NCI-H2107 (cell line): ENCODE data around the gene SINHCAF.
"Not testable (repeated sequence)": the region's sequence is repeated elsewhere in the genome, so short reads cannot be mapped to it uniquely, and the experiment has no call there.

Experiments used
- DNase-seq: peaks from one replicate; lab custom pipeline; 2025; lab: John Stamatoyannopoulos, UW

Gene SINHCAF

DNA sequence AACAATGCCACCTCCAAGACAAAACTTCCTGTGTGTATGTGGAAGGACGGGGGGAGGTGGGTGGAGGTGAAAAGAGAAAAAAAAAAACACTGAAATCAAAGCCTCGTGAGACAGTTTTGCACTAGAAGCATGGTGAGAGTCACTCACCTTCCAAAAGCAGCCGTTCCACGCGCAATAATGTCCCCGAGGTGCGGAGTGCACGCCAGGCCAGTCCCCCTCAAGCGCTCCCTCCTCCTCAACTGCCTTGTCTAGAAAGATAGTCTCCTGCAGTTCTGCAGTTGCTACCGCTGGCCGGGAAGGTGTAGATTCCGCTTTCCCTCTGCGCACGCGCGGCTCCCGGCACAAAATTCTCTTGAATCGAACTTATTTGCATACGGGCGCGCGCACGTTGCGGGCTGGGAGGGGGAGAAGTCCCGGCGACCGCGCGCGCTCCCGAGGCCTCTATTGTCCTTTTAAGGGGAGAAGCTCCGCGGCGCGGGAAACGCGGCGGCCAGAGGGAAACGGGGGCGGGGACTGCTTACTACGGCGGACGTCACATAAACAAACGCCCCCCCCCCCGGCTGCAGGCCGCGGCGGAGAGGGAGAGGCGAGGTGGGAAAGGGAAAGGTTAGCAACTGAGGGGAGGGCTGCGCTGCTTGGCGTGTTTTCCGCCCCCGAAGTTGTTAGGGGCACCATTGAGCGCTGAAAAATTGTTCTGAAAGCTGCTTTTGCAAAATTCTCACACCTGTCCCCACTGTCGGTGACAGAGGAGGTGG, at the start of gene SINHCAF:
SINHCAF (minus strand) TSS at position 274 of the 755 bp plus-strand sequence. CDS start 27,946 bp downstream, outside the sequence.
- DNase-seq = peak; percentile 99

DNA sequence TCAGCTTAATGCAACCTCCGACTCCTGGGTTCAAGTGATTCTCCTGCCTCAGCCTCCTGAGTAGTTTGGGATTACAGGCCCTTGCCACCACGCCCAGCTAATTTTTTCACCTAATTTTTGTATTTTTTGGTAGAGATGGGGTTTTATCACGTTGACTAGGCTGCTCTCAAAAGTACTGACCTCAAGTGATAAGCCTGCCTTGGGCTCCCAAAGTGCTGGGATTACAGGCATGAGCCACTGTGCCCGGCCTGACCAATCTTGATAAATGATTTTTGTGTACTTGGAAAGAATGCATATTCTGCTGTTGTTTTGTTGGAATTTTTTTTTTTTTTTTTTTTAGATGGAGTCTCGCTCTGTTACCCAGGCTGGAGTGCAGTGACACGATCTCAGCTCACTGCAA, 49.5 kb upstream of the SINHCAF start:
- not testable (repeated sequence) for DNase-seq

GRCh38 chr12:31371256-31371620, 45.3 kb upstream of the SINHCAF start:
- no peak for DNase-seq

GRCh38 chr12:31370531-31371255, 44.7 kb upstream of the SINHCAF start:
- DNase-seq = no peak

GRCh38 chr12:31369712-31370521, 44.0 kb upstream of the SINHCAF start:
- peak; percentile 56 for DNase-seq

DNA sequence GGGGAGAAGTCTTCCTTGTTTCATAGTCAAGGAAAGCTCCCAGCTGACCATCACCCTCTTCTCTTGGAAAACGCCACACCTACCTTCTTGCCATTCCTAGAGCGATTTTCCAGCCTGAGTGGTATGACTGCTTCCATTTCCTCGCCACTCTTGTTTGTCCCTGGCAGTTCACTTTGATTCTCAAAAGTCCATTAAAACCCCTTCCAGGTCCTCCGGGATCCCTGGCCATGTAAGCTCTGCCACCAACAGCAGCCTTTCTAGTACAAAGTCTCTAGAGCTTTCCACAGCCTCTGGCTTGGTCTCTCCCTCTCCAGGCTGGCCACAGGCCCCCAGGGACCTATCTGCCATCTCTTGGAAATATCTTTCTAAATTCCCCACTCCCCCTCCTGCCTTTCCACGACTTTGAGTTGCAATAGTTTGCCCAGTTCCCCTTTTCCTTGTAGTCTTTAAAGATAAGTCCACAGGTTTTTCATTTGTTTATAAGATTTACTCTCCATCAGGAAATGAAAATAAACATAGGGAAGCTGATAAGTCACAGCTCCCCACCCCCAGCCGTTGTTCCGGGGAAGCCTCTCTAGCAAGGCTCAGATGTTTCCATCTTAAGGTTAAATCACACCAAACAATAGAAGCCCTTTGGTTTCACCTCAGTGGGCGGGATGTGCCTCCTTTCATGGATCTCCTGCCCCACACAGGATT, 42.9 kb upstream of the SINHCAF start:
- peak; percentile 34 for DNase-seq

DNA sequence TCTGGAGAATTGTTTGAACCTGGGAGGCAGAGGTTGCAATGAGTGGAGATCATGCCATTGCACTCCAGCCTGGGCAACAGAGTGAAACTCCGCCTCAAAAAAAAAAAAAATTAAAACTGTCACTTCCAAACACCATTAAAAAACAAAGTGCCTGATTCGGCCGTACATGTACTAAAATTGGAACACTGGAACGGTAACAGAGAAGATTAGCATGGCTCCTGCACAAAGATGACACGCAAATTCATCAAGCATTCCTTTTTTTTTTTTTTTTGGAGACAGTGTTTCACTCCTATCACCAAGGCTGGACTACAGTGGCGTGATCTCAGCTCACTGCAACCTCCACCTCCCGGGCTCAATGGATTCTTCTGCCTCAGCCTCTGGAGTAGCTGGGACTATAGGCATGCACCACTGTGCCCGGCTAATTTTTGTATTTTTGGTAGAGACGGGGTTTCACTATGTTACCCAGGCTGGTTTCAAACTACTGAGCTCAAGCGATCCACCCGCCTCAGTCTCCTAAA, 40.2 kb upstream of the SINHCAF start:
- DNase-seq = no peak

DNA sequence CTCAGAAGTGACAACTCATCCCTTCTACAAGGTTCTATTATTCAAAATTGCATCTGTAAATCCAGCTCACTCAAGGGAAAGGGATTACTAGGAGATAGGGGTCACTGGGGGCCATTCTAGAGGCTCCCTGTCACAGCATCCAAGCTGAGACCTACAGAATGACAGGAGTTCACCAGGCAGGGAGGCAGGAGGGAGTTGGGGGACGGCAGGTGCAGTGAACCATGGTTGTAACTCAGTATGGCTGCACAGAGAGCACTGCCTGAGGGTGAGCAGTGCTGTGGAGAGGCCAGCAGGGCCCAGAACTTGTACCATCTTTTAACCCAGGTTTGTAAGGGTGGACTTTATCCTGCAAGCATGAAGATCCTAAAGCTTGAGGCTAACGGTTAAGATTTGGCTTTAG, 37.9 kb upstream of the SINHCAF start:
- DNase-seq = no peak

GRCh38 chr12:31363416-31363809, 37.5 kb upstream of the SINHCAF start:
- no peak for DNase-seq

DNA sequence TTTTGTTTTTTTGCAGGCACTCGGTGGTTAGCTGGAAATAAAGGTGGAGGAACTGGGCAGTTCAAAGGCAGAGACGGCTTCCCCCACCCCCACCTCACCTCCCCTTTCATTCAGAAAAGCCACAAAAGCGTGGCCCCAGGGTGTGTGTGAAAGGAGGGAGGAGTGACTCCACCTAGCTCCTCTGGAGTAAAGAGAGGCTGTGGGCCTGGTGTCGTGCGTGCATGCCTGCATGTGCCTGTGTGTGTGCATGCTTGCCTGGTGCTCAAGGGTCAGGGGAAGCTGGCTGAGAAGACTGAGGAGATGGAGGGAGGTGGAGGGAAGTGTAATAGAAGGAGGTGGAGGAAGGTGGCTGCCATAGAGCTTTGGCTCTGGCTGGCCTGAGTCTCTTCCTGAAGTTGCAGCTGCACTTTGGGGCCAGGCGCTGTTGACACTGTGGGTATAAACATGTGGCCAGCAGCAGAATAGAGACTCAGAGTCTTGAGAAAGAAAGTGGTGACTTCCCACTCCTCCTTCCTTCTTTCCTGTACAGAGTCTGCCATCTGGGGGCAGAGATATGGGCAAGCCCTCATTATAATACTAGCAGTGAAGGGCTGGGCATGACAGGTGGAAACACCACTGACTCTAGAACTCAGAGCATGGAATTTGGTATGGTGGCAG, 36.9 kb upstream of the SINHCAF start:
- DNase-seq = peak; percentile 33

DNA sequence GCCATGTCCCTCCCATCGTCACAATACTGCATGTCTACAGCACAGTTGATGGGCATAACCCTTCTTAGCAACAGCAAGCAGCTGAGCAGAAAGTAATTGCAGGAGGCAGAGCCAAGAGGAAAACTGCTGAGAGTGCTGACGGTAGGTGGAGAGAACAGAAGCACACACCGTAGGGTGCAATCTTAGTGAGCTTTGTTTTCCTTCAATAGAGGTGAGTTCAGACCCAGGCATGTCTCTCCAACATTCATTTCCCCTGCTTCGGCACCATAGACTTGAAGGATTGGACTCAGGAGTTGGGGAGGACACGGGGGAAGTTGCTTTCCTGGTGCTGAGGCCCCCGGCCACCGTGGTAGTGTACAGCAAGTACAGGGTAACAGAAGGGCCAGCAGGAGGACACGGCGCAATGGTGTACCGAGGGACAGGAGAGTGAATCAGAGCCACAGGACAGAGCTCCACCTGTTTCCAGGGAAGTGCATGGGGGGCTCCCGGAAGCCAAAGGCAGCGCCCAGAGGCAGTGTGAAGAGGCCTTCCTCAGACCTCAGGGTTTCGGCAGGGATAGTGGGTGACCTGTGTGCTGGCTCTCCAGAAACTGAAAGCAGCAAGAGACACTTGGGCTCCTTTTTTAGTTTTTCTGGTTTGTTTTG, 36.3 kb upstream of the SINHCAF start:
- DNase-seq = peak; percentile 72

GRCh38 chr12:31361730-31362114, 35.8 kb upstream of the SINHCAF start:
- no peak for DNase-seq

DNA sequence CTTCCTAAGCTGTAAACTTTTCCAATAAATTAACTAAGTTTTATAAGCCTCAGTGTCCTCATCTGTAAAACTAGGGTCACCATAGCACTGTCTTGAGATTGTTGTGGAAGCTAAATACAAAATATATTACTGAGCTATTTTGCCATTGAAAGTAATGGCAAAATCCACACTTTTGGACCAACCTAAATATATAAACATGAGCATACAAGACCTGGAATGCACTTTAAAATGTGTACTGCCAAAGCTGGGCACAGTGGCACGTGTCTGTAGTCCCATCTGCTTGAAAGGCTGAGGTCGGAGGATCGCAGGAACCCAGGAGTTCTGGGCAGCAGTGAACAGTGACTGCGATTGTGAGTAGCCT, 29.8 kb upstream of the SINHCAF start:
- DNase-seq = no peak

DNA sequence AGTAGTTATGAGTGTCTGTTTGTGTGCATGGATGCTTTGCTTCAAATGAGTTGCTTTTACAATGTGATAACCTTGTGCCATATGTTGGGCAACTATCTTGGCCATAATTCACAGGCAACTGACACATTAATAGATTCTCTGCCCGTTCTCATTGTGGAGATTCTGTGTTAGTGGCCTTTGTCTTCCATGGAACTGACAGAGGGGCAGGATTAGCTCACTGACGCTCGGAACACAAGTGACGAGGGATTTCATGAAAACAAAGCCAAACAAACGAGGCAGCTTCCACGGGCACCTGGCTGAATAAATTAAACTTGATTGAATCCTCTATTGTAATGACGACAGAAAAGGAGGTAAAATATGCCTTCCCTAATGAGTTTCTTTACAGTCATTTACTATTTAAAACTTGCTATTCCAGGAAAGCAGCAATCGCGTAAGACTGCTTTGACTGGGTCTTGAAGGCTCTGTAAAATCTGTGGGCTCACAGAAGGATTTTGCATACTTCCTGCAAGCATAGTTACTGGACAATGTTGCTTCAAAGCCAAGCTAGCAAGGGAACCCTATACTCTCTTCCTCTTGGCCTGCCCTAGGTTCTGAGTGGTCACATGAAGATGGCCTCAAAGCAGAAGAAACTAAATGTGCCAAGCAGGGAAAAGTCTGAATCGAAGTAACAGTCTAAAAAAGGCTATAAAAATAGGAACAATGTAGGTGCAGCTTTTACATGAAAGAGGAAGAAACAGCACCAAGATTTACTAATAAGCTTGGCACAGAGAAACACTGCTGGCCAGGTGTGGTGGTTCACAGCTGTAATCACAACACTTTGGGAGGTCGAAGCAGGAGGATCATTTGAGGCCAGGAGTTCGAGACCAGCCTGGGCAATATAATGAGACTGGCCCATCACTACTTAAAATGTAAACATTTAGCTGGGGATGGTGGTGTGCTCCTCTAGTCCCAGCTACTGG, 28.1 kb upstream of the SINHCAF start:
- DNase-seq = peak; percentile 18

- DNase-seq = no peak
These were observed 20.3 kb upstream of the SINHCAF start for GRCh38 chr12:31346267-31346666.

DNA sequence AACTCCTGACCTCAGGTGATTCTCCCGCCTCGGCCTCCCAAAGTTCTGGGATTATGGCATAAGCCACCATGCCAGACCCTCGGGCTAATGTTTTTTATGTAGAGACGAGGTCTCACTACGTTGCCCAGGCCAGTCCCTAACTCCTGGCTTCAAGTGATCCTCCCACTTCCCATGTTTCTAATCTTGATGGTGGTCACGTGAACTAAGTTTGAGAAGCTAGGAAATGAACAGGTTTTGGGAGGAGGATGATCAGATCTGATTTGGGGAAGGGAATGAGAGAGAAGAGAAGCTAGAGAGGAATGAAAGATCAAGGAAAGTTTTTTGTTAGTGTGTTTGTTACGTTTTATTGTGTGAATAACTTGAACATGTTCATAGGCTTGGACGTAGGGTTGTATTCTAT, 17.2 kb upstream of the SINHCAF start:
- DNase-seq = no peak

GRCh38 chr12:31342286-31342685, 16.3 kb upstream of the SINHCAF start:
- no peak for DNase-seq

DNA sequence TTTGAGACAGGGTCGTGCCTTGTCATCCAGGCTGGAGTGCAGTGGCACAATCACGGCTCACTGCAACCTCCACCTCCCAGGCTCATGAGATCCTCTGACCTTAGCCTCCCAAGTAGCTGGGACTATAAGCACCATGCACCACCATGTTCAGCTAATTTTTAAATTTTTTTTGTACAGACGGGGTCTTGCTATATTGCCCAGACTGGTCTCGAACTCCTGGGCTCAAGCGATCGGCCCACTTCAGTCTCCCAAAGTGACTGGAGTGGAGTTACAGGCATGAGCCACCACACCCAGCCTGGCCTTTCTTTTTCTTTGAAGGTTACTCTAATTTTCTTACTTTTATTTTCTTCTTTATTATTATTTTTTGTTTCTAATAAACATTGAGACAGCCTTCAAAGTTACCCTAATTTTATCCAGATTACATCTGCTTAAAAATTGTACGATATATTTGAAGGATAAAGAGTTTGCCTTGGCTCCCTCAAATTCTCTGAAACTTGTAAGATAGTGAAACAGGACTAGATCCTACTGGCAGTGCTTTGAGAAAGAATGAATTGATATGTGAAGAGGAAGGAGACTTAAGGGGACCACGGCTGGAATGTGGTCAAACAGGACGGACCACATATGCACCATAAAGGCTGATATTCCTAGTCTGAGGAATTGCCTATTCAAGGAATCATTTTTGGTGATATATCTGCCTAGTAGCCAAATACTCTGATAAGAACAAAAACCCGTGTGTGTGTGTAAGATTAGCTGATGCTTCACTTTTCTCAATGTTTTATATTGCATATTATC, 14.1 kb upstream of the SINHCAF start:
- DNase-seq = no peak

DNA sequence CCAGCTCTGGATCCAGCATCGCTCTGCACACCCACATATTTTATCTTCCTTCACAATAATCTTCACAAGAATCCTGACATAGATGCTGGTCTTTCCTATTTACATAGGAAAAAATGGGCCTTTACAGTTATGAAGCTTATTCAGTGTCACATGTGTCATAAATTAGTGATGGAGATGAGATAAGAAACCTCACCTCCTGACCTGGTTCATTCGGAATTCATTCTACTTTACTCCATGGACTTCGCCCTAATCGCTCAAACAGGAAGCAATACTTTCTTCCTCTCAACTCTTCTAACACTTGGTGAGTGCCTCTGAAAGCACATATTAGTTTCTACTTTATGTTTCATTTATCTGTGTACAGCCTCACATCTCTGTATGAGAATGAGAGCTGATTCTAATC, 12.0 kb upstream of the SINHCAF start:
- DNase-seq = no peak
